GM19035 (cell line): Measurements from ENCODE around the gene PTDSS2.
"Not testable (repeated sequence)": the region's sequence is repeated elsewhere in the genome, so short reads cannot be mapped to it uniquely, and the experiment has no call there.

Experiments
- ATAC-seq: cut with Tn5 transposase; IDR thresholded peaks from one replicate; pipeline ENCODE4 v1.9.1; 2021; ENCODE audit not compliant: unreplicated experiment

The PTDSS2 gene

DNA sequence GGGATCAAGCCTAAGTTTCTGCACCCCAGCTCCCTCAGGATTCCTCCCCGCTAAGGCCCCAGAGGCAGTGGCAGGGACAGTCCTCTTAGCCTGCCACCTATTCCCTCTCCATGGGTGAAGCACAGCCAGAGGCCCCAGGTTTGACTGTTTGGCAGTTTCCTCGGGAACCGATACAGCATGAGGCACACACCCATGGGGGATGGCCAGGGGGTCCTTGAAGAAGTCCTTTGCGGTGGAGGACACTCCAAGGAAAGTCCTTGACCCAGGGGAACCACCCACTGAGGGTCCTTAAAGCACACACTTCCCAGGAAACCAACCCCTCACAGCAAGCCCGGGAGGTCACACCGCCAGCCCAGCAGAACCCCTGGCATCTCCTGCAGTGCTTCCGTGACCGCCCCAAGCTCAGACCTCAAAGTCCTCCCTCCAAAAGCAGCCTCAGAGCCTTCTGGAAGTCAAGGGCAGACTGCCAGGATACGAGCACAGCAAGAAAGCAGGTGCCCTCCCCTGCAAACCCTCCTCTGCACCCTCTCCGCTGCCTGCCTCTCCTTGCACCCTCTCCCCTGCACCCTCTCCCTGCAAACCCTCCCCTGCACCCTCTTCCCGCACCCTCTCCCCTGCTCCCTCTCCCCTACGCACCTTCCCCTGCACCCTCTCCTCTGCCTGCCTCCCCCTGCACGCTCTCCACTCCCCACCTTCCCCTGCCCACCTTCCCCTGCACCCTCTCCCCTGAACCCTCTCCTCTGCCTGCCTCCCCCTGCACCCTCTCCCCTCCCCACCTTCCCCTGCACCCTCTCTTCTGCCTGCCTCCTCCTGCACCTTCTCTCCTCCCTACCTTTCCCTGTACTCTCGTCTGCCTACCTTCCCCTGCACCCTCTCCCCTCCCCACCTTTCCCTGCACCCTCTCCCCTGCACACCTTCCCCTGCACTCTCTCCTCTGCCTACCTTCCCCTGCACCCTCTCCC, 36.7 kb upstream of the PTDSS2 start:
- ATAC-seq: no peak

DNA sequence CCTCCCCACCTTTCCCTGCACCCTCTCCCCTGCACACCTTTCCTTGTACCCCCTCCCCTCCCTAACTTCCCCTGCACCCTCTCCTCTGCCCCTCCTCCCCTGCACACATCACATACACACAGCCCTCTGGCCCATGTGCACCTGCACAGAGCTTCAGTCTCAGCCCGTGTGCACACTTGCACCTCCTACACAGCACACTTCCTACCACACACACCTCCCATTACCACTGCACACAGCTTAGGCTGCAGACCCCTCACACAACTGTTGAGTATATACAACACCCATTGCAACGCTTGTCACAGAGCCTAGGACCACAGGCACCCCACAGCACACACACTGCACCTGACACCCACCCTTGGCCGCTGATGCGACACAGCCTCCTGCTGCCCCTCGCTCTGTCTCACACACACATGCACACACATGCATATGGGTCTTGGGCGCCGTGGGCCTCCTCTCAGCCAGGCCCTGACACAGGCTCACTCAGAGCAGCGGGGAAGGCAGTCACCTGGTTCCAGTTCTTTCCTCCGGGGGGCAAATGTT, 35.7 kb upstream of the PTDSS2 start:
- ATAC-seq: no peak

- ATAC-seq: no peak
These were observed 34.4 kb upstream of the PTDSS2 start for GRCh38 chr11:415640-416041.

- no peak for ATAC-seq
These were observed 33.9 kb upstream of the PTDSS2 start for GRCh38 chr11:416051-416756.

GRCh38 chr11:416757-417621, 33.1 kb upstream of the PTDSS2 start:
- ATAC-seq: no peak

DNA sequence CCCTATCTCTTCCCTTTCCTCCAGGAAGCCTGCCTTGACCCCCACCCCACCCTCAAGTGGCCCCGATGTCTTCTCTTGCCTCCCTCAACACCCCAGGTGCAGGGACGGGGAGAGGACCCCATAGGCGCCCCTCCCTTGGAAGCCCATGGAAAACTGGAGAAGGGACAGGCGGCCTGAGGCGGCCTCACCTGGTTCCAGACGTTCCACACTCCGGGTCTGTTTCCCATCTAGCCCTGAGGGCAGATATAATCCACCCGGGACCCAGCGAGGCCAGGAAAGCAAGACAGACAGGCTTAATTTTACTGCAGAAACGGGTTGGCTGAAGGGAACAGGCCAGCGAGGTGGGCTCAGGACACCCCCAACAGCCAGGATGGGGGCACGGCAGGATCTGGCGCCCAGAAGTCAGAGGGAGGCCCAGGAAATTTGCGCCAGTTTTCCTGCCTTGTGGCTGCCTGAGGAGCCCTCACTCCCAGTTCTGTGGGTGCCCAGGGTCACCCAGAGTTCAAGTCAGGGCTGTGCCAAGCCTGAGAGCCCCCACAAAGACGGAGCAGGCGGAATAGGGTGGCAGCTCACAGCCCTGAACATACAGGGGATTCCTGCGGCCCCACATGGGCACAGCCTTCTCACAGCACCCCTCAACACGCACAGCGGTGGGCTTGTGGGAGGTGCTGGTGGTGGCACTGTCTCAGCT, 32.3 kb upstream of the PTDSS2 start:
- no peak for ATAC-seq

DNA sequence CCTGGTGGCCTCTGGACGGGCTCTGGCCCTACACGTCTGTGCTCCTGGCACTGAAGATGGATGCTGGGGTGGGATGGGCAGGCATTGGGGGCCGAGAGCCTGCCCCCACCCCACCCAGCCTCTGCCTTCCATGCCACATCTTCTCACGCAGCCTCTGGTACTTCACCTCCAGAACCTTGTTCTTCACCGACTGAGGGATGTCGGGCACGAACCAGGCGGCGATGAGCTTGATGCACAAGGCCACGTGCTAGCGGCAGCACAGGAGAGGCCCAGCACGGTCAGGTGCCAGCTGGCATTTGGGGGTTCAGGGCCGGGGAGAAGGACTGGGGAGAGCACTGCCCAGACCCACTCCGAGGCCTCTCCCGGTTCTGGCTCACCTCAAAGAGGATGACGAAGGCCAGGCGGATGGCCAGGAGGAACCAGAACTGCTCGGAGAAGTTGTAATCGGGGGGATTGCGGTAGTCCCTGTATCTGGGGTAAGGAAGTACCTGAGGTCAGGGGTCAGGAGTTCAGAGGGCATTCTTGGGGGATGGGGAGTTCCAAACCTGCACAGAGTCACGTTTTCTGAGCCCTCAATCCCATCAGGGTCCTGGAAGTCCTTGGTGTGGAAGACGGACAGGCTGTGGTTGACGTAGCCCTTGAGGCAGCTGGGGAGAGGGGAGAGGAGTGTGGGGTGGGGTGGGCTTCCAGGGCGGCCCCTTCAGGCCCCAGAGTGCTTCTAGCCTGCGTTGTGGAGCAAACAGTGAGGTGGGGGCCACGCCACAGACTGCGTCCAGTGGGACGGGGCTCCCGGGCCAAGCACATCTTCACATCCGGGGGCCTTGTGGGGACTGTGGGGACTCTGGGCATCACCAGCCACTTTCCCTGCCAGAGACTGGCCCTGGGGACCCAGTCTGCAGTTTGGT, 31.5 kb upstream of the PTDSS2 start:
- no peak for ATAC-seq

GRCh38 chr11:419248-420005, 30.7 kb upstream of the PTDSS2 start:
- no peak for ATAC-seq

DNA sequence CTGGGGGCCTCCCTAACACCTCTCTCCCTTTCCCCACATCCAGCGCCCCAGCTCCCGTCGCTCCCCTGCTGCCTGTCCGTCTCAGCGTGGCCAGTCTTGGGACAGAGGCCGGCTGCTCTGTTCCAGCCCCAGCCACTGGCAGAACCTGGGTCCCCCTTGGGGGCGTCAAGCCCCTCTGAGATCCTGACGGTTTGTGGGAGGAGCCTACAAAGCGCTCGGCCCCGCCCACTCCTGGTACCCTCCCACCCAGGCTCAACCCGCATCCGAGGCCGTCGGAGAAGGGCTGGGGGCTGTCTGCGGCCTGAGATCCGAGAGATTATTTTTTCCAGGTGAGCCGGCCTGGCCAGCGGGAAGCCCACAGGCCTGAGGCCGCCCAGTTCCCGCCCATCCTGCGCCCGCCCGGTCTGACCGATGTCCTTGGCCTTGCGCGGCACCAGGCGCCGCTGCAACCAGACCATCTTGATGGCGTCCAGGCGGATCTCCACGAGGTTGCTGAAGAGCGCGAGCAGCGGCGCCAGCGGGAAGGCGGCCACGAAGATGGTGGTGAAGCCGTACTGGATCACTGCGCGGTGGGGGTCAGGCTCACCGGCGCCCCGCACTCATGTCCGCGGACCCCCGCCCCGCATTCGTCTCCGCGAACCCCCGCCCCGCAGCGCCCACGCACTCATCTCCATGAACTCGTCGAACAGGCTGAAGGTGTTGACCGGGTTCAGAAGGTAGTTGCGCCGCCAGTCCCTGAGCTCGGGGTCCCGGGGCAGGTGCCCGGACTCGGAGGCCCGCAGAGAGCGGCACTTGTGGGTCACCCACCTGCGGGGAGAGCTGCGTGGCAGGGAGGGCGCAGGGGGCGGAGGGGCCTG, 29.8 kb upstream of the PTDSS2 start:
- ATAC-seq: no peak

- no peak for ATAC-seq
These were observed 29.2 kb upstream of the PTDSS2 start for GRCh38 chr11:420911-421321.

- ATAC-seq: no peak
These were observed 27.8 kb upstream of the PTDSS2 start for GRCh38 chr11:422249-422656.

- ATAC-seq: no peak
These were observed 25.8 kb upstream of the PTDSS2 start for GRCh38 chr11:424232-424631.

DNA sequence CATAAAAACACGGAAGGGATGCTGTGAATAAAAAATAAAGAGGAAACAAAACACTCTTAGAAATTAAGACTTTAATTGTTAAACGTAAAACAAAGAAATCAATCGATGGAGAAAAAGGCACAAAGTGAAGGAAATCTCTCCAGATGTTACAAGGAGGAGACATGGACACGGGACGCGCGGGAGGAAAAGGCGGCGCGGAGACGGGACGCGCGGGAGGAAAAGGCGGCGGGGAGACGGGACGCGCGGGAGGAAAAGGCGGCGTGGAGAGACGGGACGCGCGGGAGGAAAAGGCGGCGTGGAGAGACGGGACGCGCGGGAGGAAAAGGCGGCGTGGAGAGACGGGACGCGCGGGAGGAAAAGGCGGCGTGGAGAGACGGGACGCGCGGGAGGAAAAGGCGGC, 25.3 kb upstream of the PTDSS2 start:
- ATAC-seq: not testable (repeated sequence)

- no peak for ATAC-seq
These were observed 24.8 kb upstream of the PTDSS2 start for GRCh38 chr11:425301-425700.

DNA sequence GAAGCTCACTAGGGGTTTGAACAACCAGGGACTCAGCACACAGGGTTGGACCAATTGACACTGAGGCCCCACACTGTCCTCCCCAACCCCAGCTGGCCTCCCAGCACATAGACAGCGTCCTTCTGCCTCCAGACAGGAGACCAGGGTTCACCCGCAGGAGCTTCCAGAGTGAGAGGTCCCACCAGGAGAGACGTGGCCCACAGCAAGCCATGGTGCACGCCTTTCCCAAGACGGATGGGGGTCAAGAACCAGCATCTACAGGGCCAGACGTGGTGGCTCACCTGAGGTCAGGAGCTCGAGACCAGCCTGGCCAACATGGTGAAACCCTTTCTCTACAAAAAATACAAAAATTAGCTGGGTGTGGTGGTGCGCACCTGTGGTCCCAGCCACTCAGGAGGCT, 23.2 kb upstream of the PTDSS2 start:
- no peak for ATAC-seq

DNA sequence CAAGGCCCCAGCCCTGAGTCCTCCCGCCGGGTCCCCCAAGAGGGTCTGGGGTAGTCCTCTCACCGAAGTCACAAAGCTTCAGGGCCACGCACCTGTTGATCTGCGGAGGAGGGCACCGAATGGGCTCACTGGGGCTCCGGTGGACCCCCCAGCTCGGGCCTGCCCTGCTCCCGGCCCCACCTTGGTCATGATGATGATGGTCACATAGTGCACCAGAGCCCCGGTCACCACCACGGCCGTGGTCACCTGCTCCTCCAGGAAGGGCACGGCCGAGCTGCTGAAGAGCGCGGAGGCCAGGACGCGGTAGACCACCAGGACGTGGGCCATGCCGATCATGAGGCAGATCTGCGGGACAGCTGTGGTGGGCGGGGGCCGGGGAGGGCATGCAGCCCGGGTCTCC, 21.8 kb upstream of the PTDSS2 start:
- no peak for ATAC-seq

GRCh38 chr11:429391-429790, 20.7 kb upstream of the PTDSS2 start:
- ATAC-seq: no peak
